Left kidney (tissue), 8 donors: ENCODE data around the gene BMPR1B. TPM values are rescaled to one million over a fixed set of nuclear protein-coding genes. Genes with fewer than 3 reads are reported as not detected.

Experiments used
- DNase-seq: peaks from one replicate; pipeline ENCODE4 v3.0.0-alpha.2; 2013
- long read RNA-seq, 8 donors: transcript quantifications; one replicate each; lab custom pipeline, GENCODE V29; 2026
- polyA plus RNA-seq: library from polyadenylated mRNA; unstranded; fragments of 120-200 nt; gene quantifications from one replicate; pipeline ENCODE4 v1.2.1, GENCODE V29; 2013; ENCODE audit not compliant: insufficient read length

BMPR1B gene
- 22.7 TPM for polyA plus RNA-seq
- long read RNA-seq, donor 1, full-length matches to known transcripts, result 4 of 4 reads
- long read RNA-seq, donor 1, partial matches to known transcripts, result 0 of 4 reads
- long read RNA-seq, donor 1, other reads (novel, unspliced or antisense), result 0 of 4 reads
- long read RNA-seq, donor 2, full-length matches to known transcripts, result 3 of 3 reads
- long read RNA-seq, donor 2, partial matches to known transcripts, result 0 of 3 reads
- long read RNA-seq, donor 2, other reads (novel, unspliced or antisense), result 0 of 3 reads
- long read RNA-seq, donor 3, full-length matches to known transcripts, result 4 of 4 reads
- long read RNA-seq, donor 3, partial matches to known transcripts, result 0 of 4 reads
- long read RNA-seq, donor 3, other reads (novel, unspliced or antisense), result 0 of 4 reads
- long read RNA-seq, donor 4, result 0 reads
- long read RNA-seq, donor 5, full-length matches to known transcripts, result 4 of 64 reads
- long read RNA-seq, donor 5, partial matches to known transcripts, result 53 of 64 reads
- long read RNA-seq, donor 5, other reads (novel, unspliced or antisense), result 7 of 64 reads
- long read RNA-seq, donor 6, full-length matches to known transcripts, result 3 of 3 reads
- long read RNA-seq, donor 6, partial matches to known transcripts, result 0 of 3 reads
- long read RNA-seq, donor 6, other reads (novel, unspliced or antisense), result 0 of 3 reads
- long read RNA-seq, donor 7, full-length matches to known transcripts, result 7 of 7 reads
- long read RNA-seq, donor 7, partial matches to known transcripts, result 0 of 7 reads
- long read RNA-seq, donor 7, other reads (novel, unspliced or antisense), result 0 of 7 reads
- long read RNA-seq, donor 8, result 0 reads

DNA sequence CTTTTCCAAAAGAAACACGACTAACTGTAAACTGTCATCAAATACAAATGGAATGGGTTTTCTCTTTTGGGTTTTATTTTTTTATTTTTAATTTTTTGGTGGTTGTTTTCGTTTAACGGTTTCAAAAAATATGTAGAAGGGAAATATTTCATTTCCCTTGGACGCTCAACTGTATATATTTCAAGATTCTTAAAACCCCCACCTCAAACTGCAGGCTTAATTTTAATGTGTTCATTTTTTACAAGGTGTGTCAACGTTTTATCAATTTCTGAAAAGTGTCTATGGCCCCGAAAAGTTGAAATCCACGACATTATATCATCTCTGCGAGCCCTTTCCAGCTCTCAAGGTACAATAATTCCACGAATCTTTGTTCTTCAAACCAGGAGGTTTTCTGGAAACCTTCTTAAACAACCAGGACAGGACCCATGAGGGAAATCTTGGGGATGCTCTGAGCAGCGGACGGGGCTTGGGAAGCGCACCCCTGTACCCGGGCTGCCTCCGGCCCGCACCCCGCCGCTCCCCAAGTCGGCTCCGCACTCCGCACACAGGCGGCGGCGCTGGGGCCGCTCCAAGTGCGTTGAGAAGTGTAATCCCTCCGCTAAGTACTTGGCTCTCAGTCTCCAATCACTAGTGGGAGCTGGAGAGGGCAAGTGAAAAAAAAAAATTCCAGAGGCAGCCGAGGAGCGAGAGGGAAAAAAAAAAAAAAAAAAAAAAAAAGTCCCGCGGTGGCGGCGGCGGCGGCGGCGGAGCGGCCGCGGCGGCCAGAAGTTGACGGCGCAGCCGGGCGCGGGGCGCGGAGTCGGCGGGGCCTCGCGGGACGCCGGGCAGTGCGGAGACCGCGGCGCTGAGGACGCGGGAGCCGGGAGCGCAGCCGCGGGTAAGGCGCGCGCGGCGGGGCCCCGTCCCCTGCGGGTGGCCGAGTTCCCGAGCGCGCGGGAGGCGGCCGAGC, at the start of gene BMPR1B:
TSS of gene BMPR1B (plus strand) at position 764 of the 949 bp plus-strand sequence. CDS start 346,470 bp downstream, outside the sequence.
- peak; percentile 67 for DNase-seq

DNA sequence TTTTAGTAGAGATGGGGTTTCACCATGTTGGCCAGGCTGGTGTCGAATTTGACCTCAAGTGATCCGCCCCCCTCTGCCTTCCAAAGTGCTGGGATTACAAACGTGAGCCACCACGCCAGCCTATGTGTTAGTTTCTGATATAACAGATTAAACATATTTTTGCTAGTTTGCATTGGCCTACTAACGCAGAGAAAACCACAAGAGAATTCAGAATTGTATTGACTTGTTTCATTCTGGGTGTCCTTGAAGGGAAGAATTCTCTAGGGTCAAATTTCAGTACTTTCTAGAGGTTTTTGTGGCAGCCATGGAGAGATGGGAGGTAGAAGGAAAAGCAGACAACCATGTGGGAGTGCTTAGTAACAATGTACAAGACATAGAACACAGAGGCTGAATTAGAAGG, 46.1 kb upstream of the BMPR1B start:
- DNase-seq, result no peak

DNA sequence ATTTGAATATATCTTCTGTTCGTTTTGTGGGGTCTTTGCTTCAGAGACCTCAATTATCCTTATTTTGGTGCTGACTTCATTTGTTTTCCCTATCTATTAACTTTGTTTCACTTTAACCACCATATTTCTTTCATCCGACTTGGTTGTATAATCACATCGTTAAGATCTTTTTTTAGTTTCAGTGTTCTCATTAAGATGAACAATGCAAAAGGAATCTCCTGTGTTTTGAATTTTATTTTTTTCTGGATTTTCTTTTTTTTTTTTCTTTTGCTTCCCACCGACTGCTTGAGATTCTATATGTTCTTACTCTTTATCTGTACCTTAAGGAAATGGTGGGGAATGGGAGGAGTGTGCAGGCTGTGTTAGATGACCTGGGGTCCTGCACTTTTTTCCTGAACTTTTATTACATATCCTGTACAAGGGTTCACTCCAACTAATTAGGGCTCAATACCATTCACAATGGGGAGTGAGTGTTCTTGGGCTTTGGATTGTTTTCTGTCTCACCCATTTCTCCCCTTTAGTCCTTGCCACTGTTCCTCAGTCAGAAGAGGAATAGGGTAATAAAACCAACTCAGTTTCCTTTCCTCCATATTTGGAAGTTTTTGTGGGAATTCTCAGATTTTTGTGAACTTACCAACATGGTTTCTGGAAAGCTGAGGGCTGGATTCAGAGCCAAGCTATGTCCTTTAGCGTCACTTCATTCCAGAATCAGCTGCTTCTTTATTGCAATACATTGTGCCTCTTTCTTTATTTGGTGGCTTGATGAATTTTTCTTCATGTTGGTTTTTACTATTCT, 43.2 kb upstream of the BMPR1B start:
- DNase-seq, result no peak

DNA sequence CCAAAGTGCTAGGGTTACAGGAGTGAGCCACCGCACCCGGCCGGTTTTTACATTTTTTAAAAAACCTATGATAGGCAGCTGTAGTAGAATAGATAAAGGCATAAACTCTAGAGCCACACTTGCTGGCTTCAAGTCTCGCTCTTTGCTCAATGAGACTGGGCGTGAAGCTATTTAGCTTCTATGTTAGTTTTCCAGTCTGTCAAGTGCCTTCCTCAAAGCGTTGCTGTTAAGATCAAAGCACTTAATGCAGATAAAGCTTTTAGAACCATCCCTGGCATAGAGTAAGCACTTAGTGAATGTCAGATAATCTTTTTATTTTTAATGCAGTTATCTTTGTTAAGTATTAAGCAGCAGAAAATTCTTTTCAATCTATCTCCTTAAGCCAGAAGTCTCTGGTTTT, 42.0 kb upstream of the BMPR1B start:
- DNase-seq, result no peak

DNA sequence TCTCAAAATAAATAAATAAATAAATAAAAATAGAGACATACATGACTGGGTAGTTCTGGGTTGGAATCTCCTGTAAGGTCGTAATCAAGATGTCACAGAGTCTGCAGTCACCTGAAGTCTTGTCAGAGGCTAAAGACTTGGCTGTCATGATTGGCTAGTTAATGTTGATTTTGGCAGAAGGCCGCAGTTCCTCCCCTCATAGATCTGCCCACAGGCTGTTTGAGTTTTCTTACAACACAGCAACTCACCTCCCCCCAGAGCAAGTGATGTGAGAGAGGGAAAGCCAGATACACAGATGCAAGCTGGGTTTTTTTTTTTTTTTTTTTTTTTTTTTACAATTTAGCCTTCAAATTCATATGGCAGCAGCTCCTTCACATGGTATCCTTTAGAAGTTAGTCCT, 36.4 kb upstream of the BMPR1B start:
- no peak for DNase-seq

DNA sequence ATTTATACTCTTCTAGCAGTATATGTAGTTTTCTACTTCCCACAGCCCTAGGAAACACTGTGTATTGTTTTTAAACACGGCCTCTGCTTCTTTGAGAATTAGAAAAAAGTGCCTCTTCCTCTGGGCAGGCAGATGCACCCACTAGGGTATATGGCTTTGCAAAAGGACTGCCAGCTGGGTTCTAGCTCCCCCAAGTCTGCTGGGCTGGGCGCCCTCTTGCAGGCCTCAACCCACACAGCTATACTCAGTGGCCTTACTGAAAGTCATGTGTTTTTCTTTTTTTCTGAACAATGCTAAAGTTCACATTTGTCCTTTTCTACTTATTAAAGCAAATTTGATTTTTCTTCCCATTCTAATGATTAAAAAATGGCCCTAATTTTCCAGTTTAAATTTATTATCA, 35.5 kb upstream of the BMPR1B start:
- no peak for DNase-seq

DNA sequence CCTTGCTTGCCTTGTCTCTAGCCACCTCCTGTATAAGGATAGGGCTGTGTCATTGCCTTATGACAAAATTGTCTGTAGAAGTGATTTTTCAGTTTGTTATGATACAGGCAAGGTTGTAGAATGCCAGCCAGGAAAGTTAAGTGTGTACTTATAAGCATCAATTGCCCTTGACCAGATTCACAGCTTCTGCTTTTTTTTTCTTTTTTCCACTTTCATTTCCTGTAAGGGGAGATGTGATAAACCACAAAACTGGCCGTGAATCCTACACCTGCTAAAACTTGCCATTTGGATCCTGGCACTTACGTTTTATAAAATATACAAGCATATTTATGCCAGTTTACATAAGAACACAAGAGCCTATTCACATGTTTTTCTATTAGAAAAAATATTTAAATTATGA, 35.0 kb upstream of the BMPR1B start:
- DNase-seq, result no peak

DNA sequence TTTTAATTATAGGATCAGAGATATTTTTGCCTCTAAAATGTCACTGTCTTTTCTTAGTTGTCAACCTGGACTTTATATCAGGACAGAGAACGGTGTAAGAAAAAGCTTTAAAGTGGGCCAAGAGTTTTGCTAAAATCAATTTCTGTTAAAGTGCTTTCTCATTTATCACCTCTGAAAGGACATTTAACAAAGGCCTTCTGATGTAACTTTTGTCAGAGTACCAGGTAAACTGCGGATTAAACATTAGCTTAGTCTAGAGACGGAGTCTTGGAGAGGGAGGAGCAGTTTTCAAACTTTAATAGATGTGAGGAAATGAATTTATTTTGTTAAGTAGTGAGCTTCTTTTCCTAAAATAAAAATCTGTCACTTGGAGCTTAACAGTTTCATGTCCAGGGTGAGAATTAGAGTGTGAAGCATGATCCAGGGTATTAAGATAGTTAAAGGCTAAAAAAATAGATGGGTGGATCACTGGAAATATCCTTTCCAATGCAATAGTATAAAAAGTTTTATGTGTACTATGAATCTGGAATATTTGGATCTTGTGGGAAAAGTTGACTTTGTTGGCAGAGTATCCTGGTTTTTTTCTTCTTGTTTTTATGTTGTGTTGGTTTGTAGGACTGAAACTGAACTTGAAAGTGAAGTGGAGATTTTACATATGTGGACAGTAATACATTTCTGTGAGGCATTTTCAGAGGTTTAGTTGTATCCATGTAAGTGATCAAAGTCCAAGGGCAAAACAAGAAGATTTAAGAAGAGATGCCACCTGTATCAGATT, 33.6 kb upstream of the BMPR1B start:
- DNase-seq, result no peak

DNA sequence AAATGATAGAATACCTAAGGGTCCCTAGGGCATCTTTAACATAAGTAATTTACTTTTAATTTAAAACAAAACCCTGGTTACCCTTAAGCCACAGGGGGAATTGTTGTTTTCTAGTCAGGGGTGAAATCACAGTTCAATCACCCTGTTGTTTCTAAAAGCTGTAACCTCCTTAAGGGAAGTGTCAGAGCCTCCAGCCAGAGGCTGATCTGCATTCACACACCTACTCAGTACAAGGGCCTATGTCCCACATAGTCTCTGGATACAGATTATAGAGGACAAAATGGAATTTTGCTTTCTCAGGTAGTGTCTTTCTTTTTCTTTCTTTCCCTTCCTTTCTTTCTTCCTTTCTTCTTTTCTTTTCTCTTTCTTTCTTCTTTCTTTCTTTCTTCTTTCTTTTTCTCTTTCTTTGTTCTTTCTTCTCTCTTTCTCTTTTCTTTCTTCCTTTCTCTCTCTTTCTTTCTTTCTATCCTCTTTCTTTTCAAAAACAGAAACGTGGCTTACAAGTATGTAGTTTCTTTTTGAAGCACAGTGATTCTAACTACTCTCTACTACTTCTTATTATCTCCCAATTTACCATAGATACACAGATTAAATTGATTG, 31.1 kb upstream of the BMPR1B start:
- DNase-seq, result no peak

DNA sequence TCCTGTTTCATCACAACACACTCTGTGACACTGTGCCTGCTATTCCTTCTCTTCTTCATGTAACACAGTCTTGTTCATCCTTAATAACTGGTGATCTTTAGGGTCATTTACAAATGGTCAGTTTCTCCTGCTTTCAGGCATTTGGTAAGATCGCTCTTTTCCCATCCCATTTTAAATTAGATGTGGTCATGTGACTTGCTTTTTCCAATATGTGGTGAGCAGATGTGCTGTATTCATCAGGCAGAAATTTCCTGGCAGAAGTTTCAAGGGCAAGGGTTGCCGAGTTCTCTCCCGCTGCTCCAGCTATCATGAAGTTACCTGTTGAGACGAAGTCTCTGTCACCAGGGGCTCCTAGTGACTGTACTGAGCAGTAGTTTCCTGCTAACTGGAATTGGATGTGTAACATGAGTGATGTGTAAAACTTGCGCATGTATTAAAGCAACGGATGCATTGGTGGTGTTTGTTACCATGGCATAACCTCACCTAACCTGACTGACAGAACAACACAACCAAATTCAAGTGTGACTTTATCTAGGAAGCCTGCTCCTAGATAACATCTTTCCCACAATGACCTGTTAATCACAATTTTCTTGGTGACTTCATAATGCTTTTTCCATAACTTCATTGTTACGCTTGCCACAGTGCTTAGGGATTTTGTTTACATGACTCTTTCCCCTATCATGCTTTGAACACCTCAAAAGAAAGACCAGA, 29.5 kb upstream of the BMPR1B start:
- no peak for DNase-seq

DNA sequence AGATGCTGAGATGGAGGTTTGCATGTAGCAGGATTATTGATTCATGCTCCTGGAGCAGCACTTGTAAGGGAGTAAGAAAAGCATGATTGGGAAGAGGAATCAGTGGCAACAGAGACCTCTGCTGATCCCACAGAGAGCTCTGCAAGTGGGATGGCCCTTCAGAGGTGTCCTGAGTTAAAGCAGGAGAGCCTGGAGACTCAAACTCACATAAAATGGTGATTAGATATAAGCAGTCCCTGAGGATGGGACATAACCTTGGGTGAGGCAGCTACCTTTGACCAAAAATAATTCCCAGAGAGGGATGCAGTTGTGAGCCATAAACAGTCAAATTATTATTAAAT, 25.4 kb upstream of the BMPR1B start:
- DNase-seq, result no peak

DNA sequence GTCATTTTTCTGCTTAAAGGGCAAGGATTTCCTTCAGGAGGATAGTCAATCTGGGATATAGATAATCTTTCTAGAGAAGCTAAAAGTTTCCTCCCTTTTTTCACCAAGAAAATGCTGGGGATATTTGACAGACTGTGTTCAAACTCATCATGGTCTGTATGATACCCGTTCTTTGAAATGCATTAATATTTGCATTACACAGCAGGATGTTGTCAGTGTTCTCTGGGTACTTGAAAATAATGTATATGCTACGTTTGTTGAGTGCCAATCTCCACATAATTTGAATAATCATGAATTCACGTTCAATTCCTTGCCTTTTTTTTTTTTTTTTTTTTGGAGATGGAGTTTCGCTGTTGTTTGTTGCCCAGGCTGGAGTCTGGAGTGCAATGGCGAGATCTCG, 18.0 kb upstream of the BMPR1B start:
- DNase-seq, result no peak

DNA sequence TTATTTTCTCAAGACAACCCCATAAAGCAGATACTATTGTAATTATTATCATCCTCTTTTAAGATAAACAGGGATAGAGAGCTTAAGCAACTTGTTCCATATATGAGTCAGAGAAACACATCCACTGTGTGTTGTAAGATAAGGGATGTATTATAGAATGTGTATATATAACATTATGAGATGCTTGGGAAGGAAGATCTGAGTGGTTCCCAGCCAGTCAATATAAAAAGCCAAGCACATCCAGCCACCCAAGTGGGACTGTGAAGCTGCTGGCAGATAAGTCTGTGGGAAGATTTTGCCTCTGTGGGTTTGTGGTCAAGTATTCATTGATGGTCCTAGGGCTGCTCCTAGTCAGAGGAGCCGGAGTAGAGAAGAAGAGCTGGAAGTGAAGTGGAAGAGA, 16.5 kb upstream of the BMPR1B start:
- no peak for DNase-seq

DNA sequence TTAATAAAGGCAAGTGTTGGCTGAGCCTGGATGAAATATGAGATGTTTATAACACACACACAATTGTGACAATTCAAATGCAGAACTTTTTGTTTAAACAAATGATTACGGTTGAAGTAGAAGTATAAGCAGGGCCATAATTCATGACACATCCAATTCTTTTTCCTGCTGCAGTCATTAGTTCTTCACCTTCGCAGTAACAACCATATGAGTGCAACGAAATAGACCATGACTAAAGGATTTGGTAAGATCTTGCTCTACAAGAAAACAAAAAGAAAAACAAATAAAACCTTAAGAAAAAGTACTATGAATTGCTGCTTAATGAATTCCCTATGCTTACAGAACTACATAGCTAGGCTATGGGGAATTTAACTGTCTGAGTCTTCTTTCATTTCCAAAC, 13.9 kb upstream of the BMPR1B start:
- DNase-seq, result no peak

DNA sequence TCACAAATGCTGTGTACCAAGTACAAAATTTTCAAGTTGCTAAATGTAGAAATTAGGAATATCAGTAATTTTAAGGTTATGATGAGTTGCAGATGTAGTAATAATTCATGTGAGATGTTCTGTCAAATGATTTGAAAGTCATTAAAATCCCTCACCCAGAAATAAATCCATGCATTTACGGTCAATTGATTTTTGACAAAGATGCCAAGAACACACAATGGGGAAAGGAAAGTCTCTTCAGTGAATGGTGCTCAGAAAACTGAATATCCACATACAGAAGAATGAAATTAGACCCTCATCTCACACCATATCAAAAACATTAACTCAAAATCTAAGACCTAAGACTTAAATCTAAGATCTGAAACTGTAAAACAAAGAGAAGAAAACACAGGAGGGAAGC, 12.9 kb upstream of the BMPR1B start:
- DNase-seq, result no peak

DNA sequence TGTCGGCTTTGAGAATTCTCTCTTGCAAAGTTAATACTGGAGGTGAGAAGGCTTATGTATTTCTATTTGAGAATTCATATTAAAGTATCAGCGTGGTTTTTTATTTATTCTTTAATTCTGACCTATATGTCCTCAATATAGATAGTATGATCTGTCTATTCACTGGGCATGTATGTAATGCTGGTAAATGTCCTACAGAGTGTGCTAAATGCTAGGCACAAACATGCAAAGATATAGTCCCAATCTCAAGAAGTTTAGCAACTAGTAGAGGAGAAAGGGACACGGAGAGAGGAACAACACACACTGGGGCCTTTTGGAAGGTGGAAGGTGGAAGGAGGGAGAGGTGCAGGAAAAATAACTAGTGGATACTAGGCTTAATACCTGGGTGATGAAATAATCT, 11.0 kb upstream of the BMPR1B start:
- no peak for DNase-seq

DNA sequence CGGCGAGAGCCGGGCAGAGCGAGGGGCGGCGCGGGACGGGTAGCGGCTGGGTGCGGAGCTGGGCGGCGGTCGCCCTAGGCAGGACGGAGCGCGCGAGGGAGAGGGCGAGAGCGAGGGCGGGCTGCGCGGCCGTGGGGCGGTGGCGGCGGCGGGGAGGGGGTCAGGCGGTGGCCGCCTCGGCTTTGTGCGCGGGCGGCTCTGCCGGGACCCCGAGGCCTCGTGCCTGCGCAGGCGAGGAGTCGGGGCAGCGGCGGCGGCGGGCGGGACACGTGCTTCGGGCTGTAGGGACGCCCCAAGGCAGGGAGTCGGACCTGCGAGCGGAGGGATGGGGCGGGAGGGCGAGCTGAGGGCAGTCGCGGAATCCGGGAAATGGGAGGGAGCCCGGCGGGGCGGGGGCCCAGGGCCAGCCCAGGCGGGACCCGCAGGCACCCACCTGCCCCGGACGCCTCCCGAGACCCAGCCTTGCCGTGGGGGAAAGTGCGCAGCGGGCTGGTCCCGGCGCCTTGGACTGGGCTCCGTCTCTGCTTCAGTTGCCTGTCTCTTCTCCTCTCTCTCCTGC, 465 bp downstream of the BMPR1B start:
- no peak for DNase-seq

DNA sequence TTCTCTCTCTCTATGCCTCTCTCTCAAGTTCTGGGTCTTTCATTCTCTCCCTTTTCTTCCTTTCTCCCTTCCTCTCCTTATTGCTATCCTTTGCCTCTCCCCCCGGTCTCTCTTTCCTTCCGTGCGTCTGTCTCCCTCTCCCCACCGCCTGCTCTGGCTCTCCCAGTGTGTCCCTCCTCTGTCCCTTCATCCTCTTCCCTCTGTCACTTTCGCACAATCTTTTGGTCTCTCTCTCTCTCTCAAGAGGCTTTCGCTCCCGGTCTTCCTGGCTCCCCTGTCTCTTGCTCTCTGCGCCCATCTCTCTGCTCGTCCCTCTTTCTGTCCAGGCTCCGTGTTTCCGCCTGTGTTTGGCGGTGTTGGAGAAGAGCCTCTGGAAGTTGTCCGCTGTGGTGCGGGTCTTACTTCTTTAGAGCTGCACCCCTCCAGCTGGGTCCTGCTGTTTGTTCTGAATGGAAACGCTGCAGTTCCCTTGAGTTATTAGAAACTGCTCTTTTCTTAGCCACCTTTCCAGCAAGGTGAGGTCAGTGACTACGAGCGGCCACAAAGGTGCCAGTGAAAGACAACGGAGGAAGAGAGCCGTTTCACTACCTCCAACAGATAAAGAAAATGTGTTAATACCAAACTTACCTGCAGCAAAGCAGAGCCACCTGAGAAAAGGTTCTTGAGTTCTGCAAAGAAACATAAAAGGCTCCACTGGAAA, 1.1 kb downstream of the BMPR1B start:
- DNase-seq, result no peak

DNA sequence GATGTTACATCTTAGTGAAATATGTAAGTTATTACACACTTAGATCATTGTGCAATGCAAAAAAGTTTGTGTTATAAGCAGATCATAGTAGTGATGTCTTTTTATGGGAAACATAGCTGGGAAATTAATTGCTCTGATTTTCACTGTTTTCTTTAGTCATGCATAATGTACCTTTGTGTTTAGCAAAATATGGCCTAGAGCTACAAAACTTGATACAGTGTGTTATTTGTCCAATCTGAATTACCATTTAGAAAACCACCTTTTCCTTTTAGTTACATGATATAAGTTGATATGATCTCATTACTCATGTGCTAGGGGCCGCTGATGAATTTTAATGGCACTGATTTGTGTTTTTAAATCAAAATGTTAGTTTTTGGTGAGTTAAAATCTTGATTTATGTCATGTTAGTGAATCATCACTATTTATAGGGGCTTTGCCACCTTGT, 2.0 kb downstream of the BMPR1B start:
- no peak for DNase-seq
